Loucy (cell line): ENCODE results near the gene VPS4B.

Experiments
- EZH2phosphoT487 ChIP-seq: fragments of 200-600 bp; IDR thresholded peaks from 2 replicates; pipeline ENCODE4 v1.6.1; 2018; ENCODE audit warnings: antibody characterized with exemption, mild to moderate bottlenecking, moderate library complexity, borderline replicate concordance
- TF ChIP-seq, protein P1 (sequence below): fragments of 200-600 bp; sonication (generic); conservative IDR thresholded peaks from 2 replicates; pipeline ENCODE4 v1.5.1; 2014; ENCODE audit warnings: mild to moderate bottlenecking, antibody characterized with exemption, low read length

- TF ChIP-seq, protein P1, sequence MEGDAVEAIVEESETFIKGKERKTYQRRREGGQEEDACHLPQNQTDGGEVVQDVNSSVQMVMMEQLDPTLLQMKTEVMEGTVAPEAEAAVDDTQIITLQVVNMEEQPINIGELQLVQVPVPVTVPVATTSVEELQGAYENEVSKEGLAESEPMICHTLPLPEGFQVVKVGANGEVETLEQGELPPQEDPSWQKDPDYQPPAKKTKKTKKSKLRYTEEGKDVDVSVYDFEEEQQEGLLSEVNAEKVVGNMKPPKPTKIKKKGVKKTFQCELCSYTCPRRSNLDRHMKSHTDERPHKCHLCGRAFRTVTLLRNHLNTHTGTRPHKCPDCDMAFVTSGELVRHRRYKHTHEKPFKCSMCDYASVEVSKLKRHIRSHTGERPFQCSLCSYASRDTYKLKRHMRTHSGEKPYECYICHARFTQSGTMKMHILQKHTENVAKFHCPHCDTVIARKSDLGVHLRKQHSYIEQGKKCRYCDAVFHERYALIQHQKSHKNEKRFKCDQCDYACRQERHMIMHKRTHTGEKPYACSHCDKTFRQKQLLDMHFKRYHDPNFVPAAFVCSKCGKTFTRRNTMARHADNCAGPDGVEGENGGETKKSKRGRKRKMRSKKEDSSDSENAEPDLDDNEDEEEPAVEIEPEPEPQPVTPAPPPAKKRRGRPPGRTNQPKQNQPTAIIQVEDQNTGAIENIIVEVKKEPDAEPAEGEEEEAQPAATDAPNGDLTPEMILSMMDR = no peak
- no peak for TF ChIP-seq EZH2phosphoT487
Observed at GRCh38 chr18:63431180-63431579, 8.9 kb upstream of the VPS4B start.
